Measurements from ENCODE around the gene MTUS2.

The MTUS2 gene

DNA sequence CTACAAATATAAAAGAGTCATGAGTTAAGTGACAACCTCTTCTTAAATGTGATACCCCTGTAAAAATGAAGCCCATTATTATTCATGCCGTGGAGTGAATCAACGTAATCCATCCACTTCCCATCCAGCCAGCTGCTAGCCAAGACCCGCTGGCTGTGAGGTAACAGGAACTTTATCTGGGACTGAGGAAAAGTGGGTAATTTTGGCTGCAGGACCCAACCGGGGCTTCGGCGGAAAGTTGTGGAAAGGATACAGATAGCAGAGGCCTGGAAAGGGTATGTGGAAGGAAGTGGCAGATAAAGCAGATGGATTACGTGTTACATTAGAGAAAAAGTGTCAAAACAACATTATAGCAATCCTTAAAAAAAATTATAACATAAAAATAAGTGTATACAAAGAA is 727.0 kb downstream of the MTUS2 start:
- no peak for DNase-seq (ENCODE audit: low read depth in 2 of 2)

GRCh38 chr13:29548722-29549121 is 728.6 kb downstream of the MTUS2 start:
- DNase-seq (ENCODE audit: low read depth in 2 of 2), result no peak

DNA sequence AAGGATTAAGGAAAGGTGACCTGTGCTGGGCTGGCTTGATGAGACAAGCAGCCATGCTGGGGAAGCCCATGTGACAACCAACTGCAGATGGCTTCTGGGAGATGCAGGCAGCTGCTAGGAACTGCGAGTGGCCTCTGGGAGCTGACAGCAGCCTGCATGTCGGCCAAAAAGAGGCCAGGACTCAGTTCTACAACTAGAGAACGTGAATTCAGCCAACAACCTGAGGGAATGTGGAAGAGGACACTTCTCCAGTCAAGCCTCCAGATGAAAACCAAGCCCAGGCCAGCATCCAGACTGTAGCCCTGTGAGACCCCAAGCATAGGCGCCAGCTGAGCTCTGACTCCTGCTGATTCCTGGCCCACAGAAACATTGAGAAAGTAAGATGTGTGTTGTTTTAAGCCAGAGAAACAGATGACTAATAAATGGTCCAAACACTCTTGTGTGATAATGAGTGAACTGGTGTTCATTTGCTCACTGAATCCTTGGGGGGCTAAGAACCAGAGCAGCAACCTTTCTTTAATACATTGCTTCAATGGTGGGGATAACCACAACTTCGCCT is 730.4 kb downstream of the MTUS2 start:
- DNase-seq (ENCODE audit: low read depth in 2 of 2), result no peak

- DNase-seq (ENCODE audit: low read depth in 2 of 2), result no peak
Measured at GRCh38 chr13:29551214-29551613, 731.1 kb downstream of the MTUS2 start.
